Left renal pelvis (tissue), 4 donors: Measurements from ENCODE around the gene HDC. TPM values are rescaled to one million over a fixed set of nuclear protein-coding genes. Genes with fewer than 3 reads are reported as not detected.

ENCODE experiments used
- DNase-seq, 4 donors: peaks; one replicate each; pipeline ENCODE4 v3.0.0-alpha.2; 2013; ENCODE audit warnings: low read depth in 4 of 4, low spot score in 3 of 4
- polyA plus RNA-seq, 4 donors: library from polyadenylated mRNA; unstranded; fragments of 120-200 nt; gene quantifications; one replicate each; pipeline ENCODE4 v1.2.1, GENCODE V29; 2013; ENCODE audit not compliant: insufficient read length in 4 of 4

Gene HDC, protein sequence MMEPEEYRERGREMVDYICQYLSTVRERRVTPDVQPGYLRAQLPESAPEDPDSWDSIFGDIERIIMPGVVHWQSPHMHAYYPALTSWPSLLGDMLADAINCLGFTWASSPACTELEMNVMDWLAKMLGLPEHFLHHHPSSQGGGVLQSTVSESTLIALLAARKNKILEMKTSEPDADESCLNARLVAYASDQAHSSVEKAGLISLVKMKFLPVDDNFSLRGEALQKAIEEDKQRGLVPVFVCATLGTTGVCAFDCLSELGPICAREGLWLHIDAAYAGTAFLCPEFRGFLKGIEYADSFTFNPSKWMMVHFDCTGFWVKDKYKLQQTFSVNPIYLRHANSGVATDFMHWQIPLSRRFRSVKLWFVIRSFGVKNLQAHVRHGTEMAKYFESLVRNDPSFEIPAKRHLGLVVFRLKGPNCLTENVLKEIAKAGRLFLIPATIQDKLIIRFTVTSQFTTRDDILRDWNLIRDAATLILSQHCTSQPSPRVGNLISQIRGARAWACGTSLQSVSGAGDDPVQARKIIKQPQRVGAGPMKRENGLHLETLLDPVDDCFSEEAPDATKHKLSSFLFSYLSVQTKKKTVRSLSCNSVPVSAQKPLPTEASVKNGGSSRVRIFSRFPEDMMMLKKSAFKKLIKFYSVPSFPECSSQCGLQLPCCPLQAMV
- 1 to 10 TPM in 1 of 4 donors, under 1 TPM in 3; 0.49 to 1.3 (median 0.67) TPM for polyA plus RNA-seq

DNA sequence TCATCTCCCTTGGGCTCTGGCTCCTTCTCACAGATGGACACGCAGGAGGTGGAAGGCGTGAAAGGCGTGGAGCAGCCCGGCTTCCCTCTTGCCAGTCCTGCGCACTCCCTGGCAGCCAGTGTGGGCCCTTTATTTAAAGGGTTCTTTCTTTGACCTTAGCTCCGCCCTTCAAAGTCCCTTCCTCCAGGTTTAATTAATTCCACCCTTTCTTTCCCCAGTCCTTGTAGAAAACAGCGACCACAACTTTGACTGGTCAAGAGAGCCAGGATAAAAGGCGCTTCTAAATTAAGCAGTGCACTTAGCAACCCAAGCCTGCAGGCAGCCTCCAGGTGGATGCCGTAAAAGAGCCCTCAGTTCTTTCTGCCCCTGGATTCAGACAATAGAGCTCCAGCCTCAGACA, at the start of gene HDC:
Gene HDC (minus strand): TSS at position 107 of the 400 bp plus-strand sequence. CDS start 103 bp downstream, at position 4.
- no peak for DNase-seq

DNA sequence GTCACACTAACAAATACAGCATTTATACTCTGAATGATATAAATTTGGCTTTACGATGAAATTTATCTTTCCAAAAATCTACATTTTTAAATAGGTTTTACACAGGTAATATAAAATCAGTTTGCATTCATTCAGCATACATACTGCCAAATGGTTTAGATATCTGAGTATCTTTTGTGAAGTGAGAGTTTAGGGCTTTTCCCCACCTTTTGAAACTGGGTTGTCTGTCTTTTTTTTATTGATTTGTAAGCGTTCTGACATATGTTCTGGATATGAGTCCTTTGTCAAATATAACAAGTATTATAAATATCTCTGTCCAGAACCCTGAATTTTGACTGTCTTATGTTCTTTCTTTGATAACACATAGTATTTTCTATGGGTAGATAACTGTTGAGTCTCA, 47.1 kb upstream of the HDC start:
- no peak for DNase-seq

DNA sequence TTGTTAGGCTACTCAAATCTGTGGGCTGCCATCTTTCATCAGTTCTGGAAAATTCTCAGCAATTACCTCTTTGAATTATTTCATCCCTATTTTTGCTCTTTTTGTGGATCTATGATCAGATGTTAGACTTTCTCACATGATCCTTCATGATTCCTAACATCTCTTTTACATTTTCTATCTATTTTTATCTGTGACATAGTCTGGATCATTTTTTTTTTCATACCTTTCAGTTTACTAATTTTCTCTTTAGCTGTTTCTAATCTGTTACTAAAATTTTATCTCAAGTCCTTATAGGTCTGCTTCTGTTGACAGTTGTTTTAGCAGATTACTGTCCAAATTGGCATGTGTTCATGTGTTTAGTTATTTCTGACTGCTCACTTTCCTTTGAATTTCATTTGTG, 42.3 kb upstream of the HDC start:
- no peak for DNase-seq

DNA sequence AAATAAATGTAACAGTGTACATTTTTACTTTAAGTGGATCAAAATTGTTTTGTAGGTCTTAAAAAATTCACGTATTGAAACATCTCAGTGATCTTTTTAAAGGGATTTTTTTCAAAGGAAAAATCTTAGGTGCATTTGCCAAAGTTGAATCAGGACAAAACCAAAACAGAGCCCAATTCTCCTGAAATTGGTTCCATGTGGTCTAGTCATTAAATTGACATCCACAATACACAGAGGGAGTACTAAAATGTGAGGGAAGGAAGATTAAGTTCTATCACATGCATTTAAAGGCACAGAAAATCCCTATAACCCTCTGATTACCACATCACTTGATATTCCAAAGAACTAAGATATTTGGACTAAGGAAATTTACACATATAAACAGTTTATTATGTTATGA, 39.3 kb upstream of the HDC start:
- DNase-seq: no peak

DNA sequence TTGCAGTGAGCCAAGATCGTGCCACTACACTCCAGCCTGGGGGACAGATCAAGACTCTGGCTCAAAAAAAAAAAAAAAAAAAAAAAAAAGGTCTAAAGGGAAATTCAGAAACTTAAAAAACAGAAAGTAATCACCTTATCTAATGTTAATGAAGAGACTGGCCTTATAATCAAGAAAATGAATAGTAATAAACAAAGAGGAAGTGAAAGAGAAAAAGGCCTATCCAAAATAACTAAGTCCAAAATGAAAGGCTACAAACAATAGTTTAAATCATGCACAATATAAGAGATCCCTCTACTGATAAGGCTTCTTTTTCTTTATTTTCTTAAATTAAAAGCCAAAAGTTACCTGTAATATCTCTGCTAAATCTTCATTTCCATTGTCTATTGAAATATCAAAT, 37.1 kb upstream of the HDC start:
- DNase-seq: no peak

DNA sequence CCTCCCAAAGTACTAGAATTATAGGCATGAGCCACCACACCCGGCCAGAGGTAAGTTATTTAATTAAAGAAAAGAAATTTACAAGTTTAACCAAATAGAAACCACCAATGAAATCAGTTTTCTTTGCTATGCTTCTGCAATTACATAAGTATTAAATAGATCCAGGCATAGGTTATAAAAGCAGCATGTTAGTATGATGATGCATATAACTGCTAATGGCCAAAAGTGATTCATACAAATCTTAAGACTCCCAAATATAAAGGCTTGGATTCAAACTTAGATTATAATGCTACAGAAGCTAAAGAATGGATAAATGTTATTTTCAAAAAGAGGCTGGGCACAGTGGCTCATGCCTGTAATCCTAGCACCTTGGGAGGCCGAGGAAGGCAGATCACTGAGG, 32.8 kb upstream of the HDC start:
- no peak for DNase-seq

DNA sequence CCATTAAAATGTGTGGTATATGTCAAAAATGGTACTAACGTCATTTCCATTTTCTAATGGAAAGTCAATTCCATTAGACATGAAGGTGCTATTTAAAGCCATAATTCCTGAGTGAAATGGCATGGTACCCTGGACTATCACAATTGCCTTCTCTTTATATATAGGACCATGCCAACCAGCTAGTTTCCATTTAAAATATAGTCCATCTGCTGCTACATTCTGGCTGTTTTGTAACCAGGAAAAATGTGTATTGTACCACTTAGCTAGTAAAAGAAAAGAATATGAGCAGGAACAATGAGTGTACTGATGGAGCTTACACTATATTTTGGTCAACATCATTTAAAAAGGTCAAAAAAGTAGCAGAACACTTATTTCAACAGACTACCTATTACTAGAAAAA, 30.4 kb upstream of the HDC start:
- DNase-seq: no peak

DNA sequence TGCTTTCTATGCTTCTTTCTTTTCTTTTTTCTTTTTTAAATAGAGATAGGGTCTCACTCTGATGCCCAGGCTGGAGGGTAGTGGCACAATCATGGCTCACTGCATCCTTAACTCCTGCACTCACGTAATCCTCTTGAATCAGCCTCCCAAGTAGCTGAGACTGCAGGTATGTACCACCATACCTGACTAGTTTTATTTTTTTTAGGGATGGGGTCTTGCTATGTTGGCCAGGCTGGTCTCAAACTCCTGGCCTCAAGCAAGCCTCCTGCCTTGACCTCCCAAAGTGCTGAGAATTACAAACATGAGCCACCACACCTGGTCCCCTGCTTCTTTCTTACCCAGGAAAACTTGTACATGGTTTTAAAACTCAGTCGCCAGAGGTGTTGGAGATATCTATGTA, 24.2 kb upstream of the HDC start:
- no peak for DNase-seq

DNA sequence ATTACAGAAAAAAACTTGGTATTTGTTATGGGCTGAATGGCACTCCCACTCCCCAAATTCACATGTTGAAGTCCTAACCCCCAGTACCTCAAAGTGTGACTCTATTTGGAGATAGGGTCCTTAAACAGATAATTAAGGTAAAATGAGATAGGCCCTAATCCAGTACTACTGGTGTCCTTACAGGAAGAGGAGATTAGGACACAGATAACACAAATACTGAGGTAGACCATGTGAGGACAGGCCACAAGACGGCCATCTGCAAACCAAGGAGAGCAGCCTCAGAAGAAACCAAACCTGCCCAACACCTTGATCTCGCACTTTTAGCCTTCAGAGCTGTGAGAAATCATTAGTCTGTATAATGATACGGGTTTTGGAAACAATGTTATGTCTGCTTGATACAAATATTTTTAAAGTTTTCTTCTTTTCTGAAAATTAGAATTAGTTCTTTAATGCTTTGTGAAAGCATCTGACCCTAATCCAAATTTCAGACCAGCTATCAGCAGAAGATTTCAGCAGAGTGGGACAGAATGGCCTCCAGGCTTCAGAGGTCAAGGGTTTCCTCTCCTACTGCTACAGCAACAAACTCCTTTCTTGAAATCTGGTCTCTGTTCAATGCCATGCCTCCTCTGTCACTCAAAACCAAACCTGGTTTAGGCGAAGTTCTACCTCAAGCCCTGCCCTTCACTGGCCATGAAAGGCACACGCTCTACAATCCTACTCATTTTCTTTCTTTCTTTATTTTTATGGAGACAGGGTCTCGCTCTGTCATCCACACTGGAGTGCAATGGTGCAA, 22.0 kb upstream of the HDC start:
- DNase-seq: no peak

DNA sequence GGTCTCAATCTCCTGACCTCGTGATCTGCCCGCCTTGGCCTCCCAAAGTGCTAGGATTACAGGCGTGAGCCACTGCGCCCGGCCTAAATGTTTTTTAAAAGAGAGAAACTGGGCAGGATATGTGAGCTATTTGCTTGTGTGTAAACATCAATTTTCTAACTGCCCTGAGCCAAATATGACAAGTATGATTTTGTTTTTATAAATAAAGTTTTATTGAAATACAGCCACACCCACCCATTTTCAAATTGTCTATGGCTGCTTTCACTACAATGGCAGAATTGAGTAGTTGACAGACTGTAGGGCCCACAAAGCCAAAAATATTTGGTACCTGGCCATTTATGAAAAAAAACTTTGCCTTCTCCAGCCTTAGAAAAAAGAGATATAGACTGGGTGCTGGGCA, 15.9 kb upstream of the HDC start:
- DNase-seq: no peak

DNA sequence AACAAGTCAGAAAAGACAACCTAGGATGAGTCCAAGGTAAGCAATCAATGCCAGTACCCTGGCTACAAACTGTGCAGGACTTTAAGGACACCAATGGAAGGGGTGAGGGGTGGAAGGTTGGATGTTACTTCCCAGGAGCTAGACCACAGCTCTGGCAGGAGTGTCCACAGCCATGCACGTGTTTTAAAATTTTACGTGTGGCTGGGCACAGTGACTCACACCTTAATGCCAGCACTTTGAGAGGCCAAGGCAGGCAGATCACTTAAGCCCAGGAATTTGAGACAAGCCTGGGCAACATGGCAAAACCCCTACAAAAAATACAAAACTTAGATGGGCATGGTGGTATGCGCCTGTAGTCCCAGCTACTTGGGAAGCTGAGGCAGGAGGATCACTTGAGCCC, 14.7 kb upstream of the HDC start:
- DNase-seq: no peak

DNA sequence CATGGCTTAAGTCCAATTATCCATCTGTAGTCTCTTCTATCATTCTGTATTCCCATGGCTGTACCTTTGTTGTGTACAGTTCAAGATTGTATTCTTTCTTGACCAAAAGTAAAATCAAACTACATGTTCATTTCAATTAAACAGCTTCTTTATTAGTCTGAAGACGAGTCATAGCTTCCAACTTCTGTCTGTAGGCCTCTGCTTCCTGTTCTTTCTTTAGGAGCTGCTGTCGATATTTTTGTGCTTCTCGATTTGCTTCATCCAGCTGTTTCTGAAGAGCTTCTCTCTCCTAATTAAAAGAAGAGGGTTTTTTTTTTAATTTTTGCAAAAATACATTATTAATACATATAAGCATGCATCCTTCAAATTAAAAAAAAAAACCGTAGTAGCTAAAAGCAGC, 13.0 kb upstream of the HDC start:
- no peak for DNase-seq

DNA sequence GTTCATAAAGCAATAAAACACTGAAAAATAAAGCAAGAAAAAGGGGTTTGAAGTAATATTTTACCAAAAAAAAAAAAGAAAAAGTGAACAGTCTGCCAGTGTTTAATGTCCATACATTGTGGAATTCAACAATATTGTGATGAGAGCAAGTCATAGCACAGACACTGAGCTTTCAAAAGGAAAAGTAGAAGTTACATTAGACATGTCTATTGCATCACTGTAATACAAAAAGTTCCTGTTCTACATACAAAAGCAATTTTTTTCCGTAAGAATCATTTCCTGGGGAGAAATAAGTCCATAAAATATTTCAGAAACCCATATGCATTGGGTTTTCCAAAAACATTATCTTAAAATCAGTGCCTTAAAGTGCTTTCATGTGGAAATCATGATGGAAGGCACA, 11.8 kb upstream of the HDC start:
- no peak for DNase-seq

DNA sequence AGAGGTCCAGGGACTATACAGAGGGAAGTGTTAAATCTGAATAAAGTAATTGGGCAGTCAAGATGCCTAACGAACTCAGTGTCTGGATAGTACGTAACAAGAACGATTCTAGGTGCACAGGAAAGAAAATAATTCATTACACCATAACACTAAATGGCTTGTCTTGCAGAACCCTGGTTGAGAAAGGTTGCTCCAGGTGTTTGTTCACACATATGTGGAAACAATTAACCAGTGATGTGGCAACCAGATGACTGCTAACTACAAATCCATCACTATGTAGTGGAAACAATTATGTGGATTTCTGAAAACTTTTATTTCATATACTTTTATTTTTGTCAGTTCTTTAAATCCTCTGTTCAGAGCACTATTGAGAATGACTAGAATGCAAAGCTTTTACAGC, 10.4 kb upstream of the HDC start:
- no peak for DNase-seq

DNA sequence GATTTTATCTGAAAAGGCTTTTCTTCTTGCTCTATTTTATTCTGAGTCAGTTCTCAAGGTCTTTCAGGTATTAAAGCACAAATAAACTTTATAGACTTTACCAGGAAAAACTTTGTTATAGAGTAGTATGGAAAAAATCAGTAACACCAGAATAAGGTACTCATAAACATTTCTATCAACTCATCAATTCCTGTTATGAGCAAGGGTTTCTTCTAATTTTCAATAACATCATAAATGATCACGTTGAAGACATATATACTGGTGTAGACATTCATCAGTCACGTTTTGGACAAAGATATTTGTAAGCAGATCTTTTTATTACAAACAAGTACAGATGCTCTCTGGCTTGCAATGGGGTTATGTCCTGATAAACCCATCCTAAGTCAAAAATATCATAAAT, 9.6 kb upstream of the HDC start:
- no peak for DNase-seq

DNA sequence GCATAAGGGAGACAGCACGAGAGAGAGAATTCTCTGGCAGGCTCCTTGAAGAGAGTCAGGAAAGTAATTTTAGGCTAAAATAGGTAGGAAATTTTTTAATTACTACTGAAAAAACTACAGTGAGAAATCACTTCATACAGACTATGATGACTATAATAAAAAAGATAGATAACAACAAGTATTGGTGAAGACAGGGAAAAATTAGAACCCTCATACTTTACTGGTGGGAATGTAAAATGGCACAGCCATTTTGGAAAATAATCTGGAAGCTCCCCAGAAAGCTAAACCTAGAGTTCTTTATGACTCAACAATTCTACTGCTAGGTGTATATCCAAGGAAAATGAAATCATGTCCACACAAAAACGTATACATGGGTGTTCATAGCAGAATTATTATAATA, 2.1 kb upstream of the HDC start:
- no peak for DNase-seq

DNA sequence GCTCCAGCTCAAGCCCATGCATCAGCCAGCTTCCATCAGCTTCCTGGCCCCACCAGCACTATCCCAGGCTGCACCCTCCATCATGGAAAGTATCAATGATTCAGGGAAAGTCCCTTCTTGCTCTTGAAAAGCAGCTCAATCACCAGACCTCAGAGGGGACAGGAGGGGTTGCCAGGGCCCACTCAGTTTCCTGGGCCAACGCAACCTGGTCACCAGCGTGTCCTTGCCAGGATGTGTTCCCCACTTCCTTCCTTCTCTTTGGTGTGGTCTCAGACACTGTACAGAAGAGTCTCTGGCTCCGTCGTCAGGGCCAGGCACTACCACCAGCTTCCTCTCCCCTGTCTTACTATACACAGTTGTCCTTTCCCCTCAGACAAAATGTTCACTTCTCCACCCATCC, 3.0 kb downstream of the HDC start:
- DNase-seq: no peak

DNA sequence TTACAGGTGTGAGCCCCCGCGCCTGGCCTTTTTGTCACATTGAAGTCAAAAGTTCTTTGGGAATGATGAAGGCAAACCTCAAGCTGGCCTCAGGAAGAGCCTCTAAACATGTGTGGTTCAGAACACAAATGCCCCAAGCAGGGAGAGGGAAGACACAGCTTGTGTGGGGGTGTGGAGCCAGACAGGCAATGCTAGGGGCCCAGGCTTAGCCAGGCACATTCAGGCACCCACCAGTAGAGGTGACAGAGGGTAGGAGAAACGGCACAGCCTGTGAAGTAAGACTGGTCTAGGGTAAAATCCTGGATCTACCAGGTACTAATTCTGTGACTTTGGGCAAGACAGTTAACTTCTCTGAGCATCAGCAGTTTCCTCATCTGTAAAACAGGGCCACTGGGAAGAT, 3.5 kb downstream of the HDC start:
- DNase-seq: no peak

DNA sequence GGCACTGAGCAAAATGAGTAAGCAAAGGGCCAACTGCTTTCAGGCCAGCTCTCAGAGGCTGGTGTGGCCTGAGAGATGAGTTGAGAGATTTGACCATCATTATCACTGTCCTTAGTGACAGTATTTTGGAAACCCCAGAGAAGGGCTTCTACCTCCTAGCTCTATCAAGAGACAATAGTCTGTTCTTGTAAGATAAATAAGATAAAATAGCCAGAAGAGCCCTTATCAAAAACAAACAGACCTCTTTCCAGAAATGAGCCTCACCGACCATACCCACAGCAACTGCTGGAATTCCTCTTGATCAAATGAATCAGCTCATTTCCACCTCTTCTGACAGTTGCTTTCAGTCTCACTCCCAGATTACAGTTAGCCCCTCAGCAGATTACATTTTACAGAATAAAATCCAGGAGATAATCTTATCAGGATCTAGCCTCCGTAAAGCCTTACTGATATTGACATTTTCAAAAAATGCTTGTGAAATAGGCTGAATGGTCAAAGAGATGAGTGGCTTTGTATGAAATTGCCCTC, 4.5 kb downstream of the HDC start:
- no peak for DNase-seq

DNA sequence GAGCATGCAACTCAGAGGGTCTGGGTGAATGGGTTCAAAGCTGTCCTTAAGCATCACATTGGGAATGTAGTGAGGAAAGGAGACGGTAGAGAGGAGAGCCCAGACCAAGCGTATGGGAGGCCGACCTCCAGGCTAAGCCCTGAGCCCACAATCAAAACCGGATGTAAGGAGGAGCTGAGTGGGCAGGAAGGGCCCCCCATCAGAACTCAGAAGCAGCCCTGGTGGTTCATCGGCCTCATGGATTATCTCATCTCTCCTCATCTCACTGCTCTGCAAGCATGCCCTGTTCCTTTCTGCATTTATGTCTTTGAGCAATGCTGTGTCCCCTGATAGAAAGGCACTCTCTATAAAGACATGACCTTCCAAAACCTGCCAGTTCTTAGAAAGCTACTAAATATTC, 6.2 kb downstream of the HDC start:
- no peak for DNase-seq

DNA sequence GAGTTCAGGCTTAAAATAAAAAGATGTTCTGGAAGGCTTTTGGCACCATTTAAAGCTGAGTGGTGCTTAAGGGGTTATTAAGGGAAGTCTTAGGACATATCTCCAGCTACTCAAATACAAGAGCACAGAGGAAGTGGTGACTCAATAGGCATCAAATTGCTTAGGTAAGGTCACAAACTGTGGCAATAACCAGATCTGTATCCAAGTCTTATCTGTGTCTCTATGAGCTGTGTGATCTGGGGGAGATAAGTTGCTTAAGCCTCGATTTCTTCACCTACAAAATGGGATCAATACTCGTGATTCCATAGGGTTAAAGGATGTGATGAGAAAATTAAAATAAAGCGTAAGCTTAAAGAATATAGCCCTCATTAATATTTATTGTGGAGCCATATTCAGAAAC, 7.6 kb downstream of the HDC start:
- DNase-seq: no peak
